Measurements from ENCODE around the gene SV2C. TPM values are rescaled to one million over a fixed set of nuclear protein-coding genes. Genes with fewer than 3 reads are reported as not detected.

The SV2C gene
- total and polyA plus RNA-seq, 2 donors (not counting 1 experiment from before 2014, with no cell fraction given) = not detected

- H3K4me1 ChIP-seq (ENCODE audit: control insufficient read depth in 2 of 2, insufficient read depth in 2 of 2, low read length in 2 of 2) = peaks cover 23 to 45% of the 10 kb centered on the region in 2 donors
- peak overlapping the region; percentile 61 to 77 (median 70) for H3K4me3 ChIP-seq (ENCODE audit: control extremely low read depth in 1 of 5, extremely low read depth in 1 of 5, insufficient read depth in 1 of 5, low read depth in 2 of 5, low read length in 4 of 5)
- no peaks in the 10 kb centered on the region for H3K79me2 ChIP-seq (ENCODE audit: control insufficient read depth, insufficient read depth, low read length)
- H3K27ac ChIP-seq (ENCODE audit: low read length in 2 of 2) = peak overlapping the region; percentile 95 to 96
- no peaks in the 10 kb centered on the region for H3K9me3 ChIP-seq (ENCODE audit: control extremely low read depth in 1 of 3, control insufficient read depth in 2 of 3, insufficient read depth in 1 of 3, low read length in 2 of 3)
- CTCF ChIA-PET = interaction anchor here (1.0 to 5.3 kb wide), 8 partner anchors 14 to 372 kb away, joined by 3 to 43 read pairs (median 4); no protein-coding TSS in a partner anchor
- H3K4me1 Mint-ChIP-seq = peaks cover 46% of the 10 kb centered on the region
- no peaks in the 10 kb centered on the region for H3K9me3 Mint-ChIP-seq (ENCODE audit: insufficient read depth)
- H3K36me3 ChIP-seq (replicated peaks in 1 of 2; ENCODE audit: control extremely low read depth in 1 of 2, control insufficient read depth in 1 of 2, extremely low read depth in 1 of 2, insufficient read depth in 2 of 2, low read length in 1 of 2) = no peaks in the 10 kb centered on the region
- POLR2A ChIA-PET = interaction anchor here (0.7 to 1.1 kb wide), 5 partner anchors 23 to 168 kb away, joined by 3 to 7 read pairs (median 4); no protein-coding TSS in a partner anchor
- peak overlapping the region; percentile 73 for H2AFZ ChIP-seq (ENCODE audit: insufficient read depth, low read depth, low read length, poor library complexity, severe bottlenecking)
- H4K20me1 ChIP-seq (ENCODE audit: control insufficient read depth, insufficient read depth, low read length, poor library complexity, severe bottlenecking) = no peaks in the 10 kb centered on the region
- intact Hi-C loops (cut with micrococcal nuclease) = loop anchor here (1.0 to 10.0 kb wide), 7 partner anchors 51 to 1065 kb away; partner anchors contain the start of genes AGGF1, CERT1, HMGCR and POC5
- peaks cover 5% of the 10 kb centered on the region for H3K27me3 Mint-ChIP-seq
- peak; percentile 56 for ATAC-seq (ENCODE audit: low read depth)
- peak overlapping the region; percentile 97 for H3K4me3 Mint-ChIP-seq
- peaks cover 0 to 4% (median 0%) of the 10 kb centered on the region in 4 experiments for H3K27me3 ChIP-seq (replicated peaks in 1 of 4; ENCODE audit: control extremely low read depth in 1 of 4, control insufficient read depth in 3 of 4, insufficient read depth in 4 of 4, low read length in 3 of 4)
- peak overlapping the region; percentile 95 for H3K27ac Mint-ChIP-seq
- TF ChIP-seq EZH2 (IDR thresholded peaks at IDR 0.05; ENCODE audit: borderline replicate concordance, insufficient read depth, low read depth, low read length, poor library complexity, severe bottlenecking) = no peak
- TF ChIP-seq, protein P1, sequence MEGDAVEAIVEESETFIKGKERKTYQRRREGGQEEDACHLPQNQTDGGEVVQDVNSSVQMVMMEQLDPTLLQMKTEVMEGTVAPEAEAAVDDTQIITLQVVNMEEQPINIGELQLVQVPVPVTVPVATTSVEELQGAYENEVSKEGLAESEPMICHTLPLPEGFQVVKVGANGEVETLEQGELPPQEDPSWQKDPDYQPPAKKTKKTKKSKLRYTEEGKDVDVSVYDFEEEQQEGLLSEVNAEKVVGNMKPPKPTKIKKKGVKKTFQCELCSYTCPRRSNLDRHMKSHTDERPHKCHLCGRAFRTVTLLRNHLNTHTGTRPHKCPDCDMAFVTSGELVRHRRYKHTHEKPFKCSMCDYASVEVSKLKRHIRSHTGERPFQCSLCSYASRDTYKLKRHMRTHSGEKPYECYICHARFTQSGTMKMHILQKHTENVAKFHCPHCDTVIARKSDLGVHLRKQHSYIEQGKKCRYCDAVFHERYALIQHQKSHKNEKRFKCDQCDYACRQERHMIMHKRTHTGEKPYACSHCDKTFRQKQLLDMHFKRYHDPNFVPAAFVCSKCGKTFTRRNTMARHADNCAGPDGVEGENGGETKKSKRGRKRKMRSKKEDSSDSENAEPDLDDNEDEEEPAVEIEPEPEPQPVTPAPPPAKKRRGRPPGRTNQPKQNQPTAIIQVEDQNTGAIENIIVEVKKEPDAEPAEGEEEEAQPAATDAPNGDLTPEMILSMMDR (IDR thresholded peaks at IDR 0.05) = no peak
- WGBS (ENCODE audit: insufficient coverage) = 1% methylated on average over 18 of the region's 25 CpGs
- H3K4me2 ChIP-seq (replicated peaks; ENCODE audit: low read depth, low read length, poor library complexity, severe bottlenecking) = peak overlapping the region; percentile 95
- peak; percentile 90 for DNase-seq
- H3K9ac ChIP-seq (ENCODE audit: low read length) = peak overlapping the region; percentile 79
Observed at GRCh38 chr5:76402251-76402885, 319.2 kb downstream of the SV2C start.
